HepG2 (cell line): ENCODE results near the gene AREL1. TPM values are rescaled to one million over a fixed set of nuclear protein-coding genes. Genes with fewer than 3 reads are reported as not detected.

Experiments
- ATAC-seq: fragments of 200-7000 bp; cut with Tn5 transposase; 3 replicates; pipeline ENCODE4 v1.9.1; 2020; ENCODE audit warnings: mild to moderate bottlenecking, moderate library complexity
- BruUV-seq: library from RNA; stranded (reverse); fragments of 400-500 nt; replicated peaks from 2 replicates; lab custom pipeline; 2021; lab: Mats Ljungman, UMichigan
- CTCF ChIA-PET: fragments of 300-600 bp; formaldehyde crosslinking; extraction: SDS; loops from one replicate; lab custom pipeline; 2021; ENCODE audit warnings: low total read pairs, inconsistent platforms, low intra/inter-chr PET ratio; lab: Yijun Ruan, JAX
- POLR2A ChIA-PET: fragments of 350-600 bp; sonication (Branson Sonifier 250); formaldehyde crosslinking; loops from one replicate; lab custom pipeline; 2020; ENCODE audit warnings: antibody characterized with exemption, inconsistent platforms; lab: Yijun Ruan, JAX
- DNase-seq: peaks from one replicate; pipeline ENCODE4 v3.0.0-alpha.2; 2015; ENCODE audit warnings: low spot score
- FAIRE-seq: peaks from 3 replicates; lab custom pipeline; 2011; peaks lifted over from hg19 to GRCh38; lab: Jason Lieb, UNC
- H2AFZ ChIP-seq: one replicate; pipeline ENCODE4 v1.6.1; 2011; ENCODE audit warnings: low read length, inconsistent platforms
- H3K27ac ChIP-seq: fragments of 300-600 bp; 3 replicates; pipeline ENCODE4 v1.8.0; 2011; ENCODE audit warnings: mixed run types, mild to moderate bottlenecking, mixed read lengths, low read length, inconsistent platforms; ENCODE audit not compliant: insufficient read depth; ENCODE audit errors: extremely low read length
- H3K27me3 ChIP-seq, 2 experiments: fragments of 200-600 bp in 1 of 2; 2 replicates in 1 of 2; 3 replicates in 1 of 2; pipeline versions ENCODE4 v1.6.0 to v1.8.0; 2011; ENCODE audit warnings: low read length in 2 of 2, mild to moderate bottlenecking in 2 of 2, moderate library complexity in 2 of 2, inconsistent platforms in 1 of 2; ENCODE audit not compliant: insufficient read depth in 2 of 2, control insufficient read depth in 1 of 2
- H3K36me3 ChIP-seq, 2 experiments: fragments of 200-600 bp in 1 of 2; replicated peaks in 1 of 2; 2 replicates in 1 of 2; 3 replicates in 1 of 2; pipeline versions ENCODE4 v1.5.1 to v1.8.0; 2011; ENCODE audit warnings: low read length in 2 of 2, inconsistent platforms in 1 of 2; ENCODE audit not compliant: insufficient read depth in 2 of 2, control insufficient read depth in 1 of 2
- H3K4me1 ChIP-seq: 2 replicates; pipeline ENCODE4 v1.5.1; 2012; ENCODE audit warnings: low read length, inconsistent platforms; ENCODE audit not compliant: insufficient read depth
- H3K4me2 ChIP-seq: 2 replicates; pipeline ENCODE4 v1.6.0; 2011; ENCODE audit warnings: low read depth, low read length, inconsistent platforms
- H3K4me3 ChIP-seq, 3 experiments: fragments of 200-600 bp in 1 of 3; sonication (generic), shearing (Covaris generic) in 1 of 3; replicated peaks in 1 of 3; 2 replicates each; pipeline ENCODE4 v1.5.1; 2011 to 2016; ENCODE audit warnings: low read length in 3 of 3, inconsistent platforms in 2 of 3, low read depth in 2 of 3, mild to moderate bottlenecking in 2 of 3, control low read depth in 1 of 3, mixed read lengths in 1 of 3; ENCODE audit not compliant: insufficient read depth in 1 of 3
- H3K79me2 ChIP-seq: one replicate; pipeline ENCODE4 v1.6.1; 2011; ENCODE audit warnings: low read length, inconsistent platforms; ENCODE audit not compliant: insufficient read depth
- H3K9ac ChIP-seq: 2 replicates; pipeline ENCODE4 v1.6.0; 2011; ENCODE audit warnings: mild to moderate bottlenecking, low read depth, low read length, inconsistent platforms; ENCODE audit not compliant: insufficient read depth
- H3K9me3 ChIP-seq: 2 replicates; pipeline ENCODE4 v1.5.1; 2012; ENCODE audit warnings: mild to moderate bottlenecking, low read length
- H4K20me1 ChIP-seq: 2 replicates; pipeline ENCODE4 v1.6.0; 2011; ENCODE audit warnings: inconsistent platforms, mild to moderate bottlenecking, low read length, moderate library complexity; ENCODE audit not compliant: insufficient read depth
- JARID2 ChIP-seq: sonication (generic); formaldehyde crosslinking; IDR thresholded peaks from 2 replicates; pipeline ENCODE4 v1.8.1; 2023; ENCODE audit warnings: missing genetic modification reagents, inconsistent platforms; ENCODE audit not compliant: insufficient replicate concordance
- PHF5A ChIP-seq: IDR thresholded peaks from one replicate; pipeline ENCODE4 v1.6.1; 2018; ENCODE audit warnings: low read depth, missing genetic modification reagents; ENCODE audit not compliant: unreplicated experiment
- SP140L ChIP-seq: sonication (generic); formaldehyde crosslinking; IDR thresholded peaks from 2 replicates; pipeline ENCODE4 v1.4.0; 2020; ENCODE audit warnings: missing genetic modification reagents, borderline replicate concordance
- SYNCRIP ChIP-seq: fragments of 200-400 bp; formaldehyde crosslinking; IDR thresholded peaks from 2 replicates; pipeline ENCODE4 v1.6.1; 2018; ENCODE audit warnings: mild to moderate bottlenecking, low read depth, low read length; ENCODE audit not compliant: insufficient read depth
- TEAD2 ChIP-seq: sonication (generic); formaldehyde crosslinking; IDR thresholded peaks from 2 replicates; pipeline ENCODE4 v1.9.0; 2021; ENCODE audit warnings: missing genetic modification reagents
- ZBTB3 ChIP-seq: sonication (generic); formaldehyde crosslinking; IDR thresholded peaks from 2 replicates; pipeline ENCODE4 v1.4.0; 2020; ENCODE audit warnings: low read depth, mild to moderate bottlenecking, moderate library complexity, missing genetic modification reagents, borderline replicate concordance
- ZNF34 ChIP-seq: sonication (generic); formaldehyde crosslinking; IDR thresholded peaks from 2 replicates; pipeline ENCODE4 v1.4.0; 2020; ENCODE audit warnings: mild to moderate bottlenecking, missing genetic modification reagents, borderline replicate concordance
- ZNF891 ChIP-seq: sonication (generic); formaldehyde crosslinking; IDR thresholded peaks from 2 replicates; pipeline ENCODE4 v1.5.0; 2020; ENCODE audit warnings: mild to moderate bottlenecking, missing genetic modification reagents
- WGBS: methylation state at CpG from one replicate; pipeline ENCODE4 v1.1.6; 2017; ENCODE audit warnings: low lambda C conversion rate; 5-methylcytosine and 5-hydroxymethylcytosine counted together
- in situ Hi-C: cut with HindIII; loops from 2 replicates; pipeline ENCODE4 v1.10.0; 2017; ENCODE audit warnings: low pct_unique_long_range_greater_than_20kb; ENCODE audit not compliant: extremely low pct_ligation_motif_present
- intact Hi-C: fragments of 100-400 bp; cut with micrococcal nuclease; formaldehyde crosslinking; loops from one replicate; pipeline ENCODE4 v1.10.0; 2022; ENCODE audit not compliant: unreplicated experiment
- polyA plus RNA-seq, 8 experiments: library from polyadenylated mRNA; depleted of rRNA in 3 of 8; stranded (reverse) in 7 of 8; unstranded in 1 of 8; fragments of >200 nt; fragmentation: Illumina TruSeq in 4 of 8; extraction: Trizol in 4 of 8; gene quantifications; 2 replicates each; pipeline versions ENCODE4 v1.2.1 to v1.2.3, GENCODE V29; 2011 to 2016; ENCODE audit warnings: low read depth in 4 of 8, missing spikeins in 1 of 8, mixed read lengths in 1 of 8; ENCODE audit not compliant: insufficient read depth in 1 of 8
- total RNA-seq, 5 experiments: library from RNA; depleted of rRNA; stranded (reverse); fragments of >200 nt; fragmentation: Illumina TruSeq; extraction: Trizol; gene quantifications; 2 replicates each; pipeline ENCODE4 v1.2.3, GENCODE V29; 2016; ENCODE audit warnings: low read depth in 1 of 5
- TF ChIP-seq, protein P1 (sequence below): sonication (generic); formaldehyde crosslinking; IDR thresholded peaks from 2 replicates; pipeline ENCODE4 v1.5.0; 2020; ENCODE audit warnings: missing genetic modification reagents, mild to moderate bottlenecking, borderline replicate concordance
- TF ChIP-seq, protein P2 (sequence below): sonication (generic); formaldehyde crosslinking; IDR thresholded peaks from 2 replicates; pipeline ENCODE4 v1.4.0; 2020; ENCODE audit warnings: missing genetic modification reagents, borderline replicate concordance
- TF ChIP-seq, protein P3 (sequence below): sonication (generic); formaldehyde crosslinking; IDR thresholded peaks from 2 replicates; pipeline ENCODE4 v1.4.0; 2020; ENCODE audit warnings: mild to moderate bottlenecking, missing genetic modification reagents, borderline replicate concordance
- TF ChIP-seq, protein P4 (sequence below): sonication (generic); formaldehyde crosslinking; IDR thresholded peaks from 2 replicates; pipeline ENCODE4 v1.8.0; 2022; ENCODE audit warnings: missing genetic modification reagents, mild to moderate bottlenecking, inconsistent platforms, borderline replicate concordance

AREL1 gene
- total and polyA plus RNA-seq, 2 of the 13 experiments (the other 11 are each of a cell fraction or from before 2014, with no cell fraction given): 21.3 to 25.4 TPM

DNA sequence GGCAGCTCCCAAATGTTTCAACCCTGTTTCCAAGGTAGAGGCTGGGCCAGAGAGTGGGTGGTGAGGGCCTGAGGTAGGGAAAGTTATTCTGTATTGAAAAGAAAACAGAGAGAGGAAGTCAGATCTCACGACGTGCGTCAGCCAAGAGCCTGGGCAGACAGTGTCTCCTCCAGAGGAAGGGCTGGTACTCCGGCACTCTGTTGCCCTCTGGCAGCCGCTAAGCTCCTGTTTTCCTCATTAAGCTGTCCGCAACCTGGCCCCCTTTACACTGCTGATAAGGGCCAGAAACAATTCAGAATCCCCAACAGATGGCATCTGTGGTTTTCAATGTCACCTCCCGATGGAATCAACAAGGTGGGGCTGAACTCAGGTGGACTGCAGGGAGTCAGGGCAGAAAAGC is 74.8 kb downstream of the AREL1 start:
- no peaks in the 10 kb centered on the region for H3K79me2 ChIP-seq
- H2AFZ ChIP-seq: no peak overlapping the region
- POLR2A ChIA-PET: interaction anchor here (2.0 kb wide), 1 partner anchor 19 kb away, joined by 5 read pairs; no protein-coding TSS in a partner anchor
- ATAC-seq: no peak
- H4K20me1 ChIP-seq: no peaks in the 10 kb centered on the region
- FAIRE-seq: no peak
- intact Hi-C loops (no loop called here), in situ Hi-C loops (no loop called here)
- peaks cover 32% of the 10 kb centered on the region for H3K4me1 ChIP-seq
- no peaks in the 10 kb centered on the region for H3K9me3 ChIP-seq
- H3K4me2 ChIP-seq: no peak overlapping the region
- H3K4me3 ChIP-seq: no peak overlapping the region
- H3K36me3 ChIP-seq: no peaks in the 10 kb centered on the region
- H3K27ac ChIP-seq: no peak overlapping the region
- DNase-seq: no peak
- 27% methylated on average over 5 of the region's 7 CpGs for WGBS
- no peak overlapping the region for H3K9ac ChIP-seq
- CTCF ChIA-PET: no interaction called here
- no TSS peak for BruUV-seq
- H3K27me3 ChIP-seq: no peaks in the 10 kb centered on the region; a peak in 1 of 5 replicates
- TF ChIP-seq, protein P1, sequence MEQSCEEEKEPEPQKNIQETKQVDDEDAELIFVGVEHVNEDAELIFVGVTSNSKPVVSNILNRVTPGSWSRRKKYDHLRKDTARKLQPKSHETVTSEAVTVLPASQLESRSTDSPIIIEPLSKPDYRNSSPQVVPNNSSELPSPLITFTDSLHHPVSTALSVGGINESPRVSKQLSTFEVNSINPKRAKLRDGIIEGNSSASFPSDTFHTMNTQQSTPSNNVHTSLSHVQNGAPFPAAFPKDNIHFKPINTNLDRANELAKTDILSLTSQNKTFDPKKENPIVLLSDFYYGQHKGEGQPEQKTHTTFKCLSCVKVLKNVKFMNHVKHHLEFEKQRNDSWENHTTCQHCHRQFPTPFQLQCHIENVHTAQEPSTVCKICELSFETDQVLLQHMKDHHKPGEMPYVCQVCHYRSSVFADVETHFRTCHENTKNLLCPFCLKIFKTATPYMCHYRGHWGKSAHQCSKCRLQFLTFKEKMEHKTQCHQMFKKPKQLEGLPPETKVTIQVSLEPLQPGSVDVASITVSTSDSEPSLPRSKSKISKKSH (CRISPR knock-in tag): no peak
- TF ChIP-seq, protein P2, sequence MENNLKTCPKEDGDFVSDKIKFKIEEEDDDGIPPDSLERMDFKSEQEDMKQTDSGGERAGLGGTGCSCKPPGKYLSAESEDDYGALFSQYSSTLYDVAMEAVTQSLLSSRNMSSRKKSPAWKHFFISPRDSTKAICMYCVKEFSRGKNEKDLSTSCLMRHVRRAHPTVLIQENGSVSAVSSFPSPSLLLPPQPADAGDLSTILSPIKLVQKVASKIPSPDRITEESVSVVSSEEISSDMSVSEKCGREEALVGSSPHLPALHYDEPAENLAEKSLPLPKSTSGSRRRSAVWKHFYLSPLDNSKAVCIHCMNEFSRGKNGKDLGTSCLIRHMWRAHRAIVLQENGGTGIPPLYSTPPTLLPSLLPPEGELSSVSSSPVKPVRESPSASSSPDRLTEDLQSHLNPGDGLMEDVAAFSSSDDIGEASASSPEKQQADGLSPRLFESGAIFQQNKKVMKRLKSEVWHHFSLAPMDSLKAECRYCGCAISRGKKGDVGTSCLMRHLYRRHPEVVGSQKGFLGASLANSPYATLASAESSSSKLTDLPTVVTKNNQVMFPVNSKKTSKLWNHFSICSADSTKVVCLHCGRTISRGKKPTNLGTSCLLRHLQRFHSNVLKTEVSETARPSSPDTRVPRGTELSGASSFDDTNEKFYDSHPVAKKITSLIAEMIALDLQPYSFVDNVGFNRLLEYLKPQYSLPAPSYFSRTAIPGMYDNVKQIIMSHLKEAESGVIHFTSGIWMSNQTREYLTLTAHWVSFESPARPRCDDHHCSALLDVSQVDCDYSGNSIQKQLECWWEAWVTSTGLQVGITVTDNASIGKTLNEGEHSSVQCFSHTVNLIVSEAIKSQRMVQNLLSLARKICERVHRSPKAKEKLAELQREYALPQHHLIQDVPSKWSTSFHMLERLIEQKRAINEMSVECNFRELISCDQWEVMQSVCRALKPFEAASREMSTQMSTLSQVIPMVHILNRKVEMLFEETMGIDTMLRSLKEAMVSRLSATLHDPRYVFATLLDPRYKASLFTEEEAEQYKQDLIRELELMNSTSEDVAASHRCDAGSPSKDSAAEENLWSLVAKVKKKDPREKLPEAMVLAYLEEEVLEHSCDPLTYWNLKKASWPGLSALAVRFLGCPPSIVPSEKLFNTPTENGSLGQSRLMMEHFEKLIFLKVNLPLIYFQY: no peak
- TF ChIP-seq, protein P3, sequence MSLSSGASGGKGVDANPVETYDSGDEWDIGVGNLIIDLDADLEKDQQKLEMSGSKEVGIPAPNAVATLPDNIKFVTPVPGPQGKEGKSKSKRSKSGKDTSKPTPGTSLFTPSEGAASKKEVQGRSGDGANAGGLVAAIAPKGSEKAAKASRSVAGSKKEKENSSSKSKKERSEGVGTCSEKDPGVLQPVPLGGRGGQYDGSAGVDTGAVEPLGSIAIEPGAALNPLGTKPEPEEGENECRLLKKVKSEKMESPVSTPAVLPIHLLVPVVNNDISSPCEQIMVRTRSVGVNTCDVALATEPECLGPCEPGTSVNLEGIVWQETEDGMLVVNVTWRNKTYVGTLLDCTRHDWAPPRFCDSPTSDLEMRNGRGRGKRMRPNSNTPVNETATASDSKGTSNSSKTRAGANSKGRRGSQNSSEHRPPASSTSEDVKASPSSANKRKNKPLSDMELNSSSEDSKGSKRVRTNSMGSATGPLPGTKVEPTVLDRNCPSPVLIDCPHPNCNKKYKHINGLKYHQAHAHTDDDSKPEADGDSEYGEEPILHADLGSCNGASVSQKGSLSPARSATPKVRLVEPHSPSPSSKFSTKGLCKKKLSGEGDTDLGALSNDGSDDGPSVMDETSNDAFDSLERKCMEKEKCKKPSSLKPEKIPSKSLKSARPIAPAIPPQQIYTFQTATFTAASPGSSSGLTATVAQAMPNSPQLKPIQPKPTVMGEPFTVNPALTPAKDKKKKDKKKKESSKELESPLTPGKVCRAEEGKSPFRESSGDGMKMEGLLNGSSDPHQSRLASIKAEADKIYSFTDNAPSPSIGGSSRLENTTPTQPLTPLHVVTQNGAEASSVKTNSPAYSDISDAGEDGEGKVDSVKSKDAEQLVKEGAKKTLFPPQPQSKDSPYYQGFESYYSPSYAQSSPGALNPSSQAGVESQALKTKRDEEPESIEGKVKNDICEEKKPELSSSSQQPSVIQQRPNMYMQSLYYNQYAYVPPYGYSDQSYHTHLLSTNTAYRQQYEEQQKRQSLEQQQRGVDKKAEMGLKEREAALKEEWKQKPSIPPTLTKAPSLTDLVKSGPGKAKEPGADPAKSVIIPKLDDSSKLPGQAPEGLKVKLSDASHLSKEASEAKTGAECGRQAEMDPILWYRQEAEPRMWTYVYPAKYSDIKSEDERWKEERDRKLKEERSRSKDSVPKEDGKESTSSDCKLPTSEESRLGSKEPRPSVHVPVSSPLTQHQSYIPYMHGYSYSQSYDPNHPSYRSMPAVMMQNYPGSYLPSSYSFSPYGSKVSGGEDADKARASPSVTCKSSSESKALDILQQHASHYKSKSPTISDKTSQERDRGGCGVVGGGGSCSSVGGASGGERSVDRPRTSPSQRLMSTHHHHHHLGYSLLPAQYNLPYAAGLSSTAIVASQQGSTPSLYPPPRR (CRISPR knock-in tag): no peak
- TF ChIP-seq ZNF891 (CRISPR knock-in tag) (no peak), SYNCRIP (no peak), TEAD2 (no peak), JARID2 (no peak), SP140L (CRISPR knock-in tag) (no peak), ZNF34 (CRISPR knock-in tag) (no peak), ZBTB3 (CRISPR knock-in tag) (no peak), PHF5A (no peak)
- TF ChIP-seq, protein P4, sequence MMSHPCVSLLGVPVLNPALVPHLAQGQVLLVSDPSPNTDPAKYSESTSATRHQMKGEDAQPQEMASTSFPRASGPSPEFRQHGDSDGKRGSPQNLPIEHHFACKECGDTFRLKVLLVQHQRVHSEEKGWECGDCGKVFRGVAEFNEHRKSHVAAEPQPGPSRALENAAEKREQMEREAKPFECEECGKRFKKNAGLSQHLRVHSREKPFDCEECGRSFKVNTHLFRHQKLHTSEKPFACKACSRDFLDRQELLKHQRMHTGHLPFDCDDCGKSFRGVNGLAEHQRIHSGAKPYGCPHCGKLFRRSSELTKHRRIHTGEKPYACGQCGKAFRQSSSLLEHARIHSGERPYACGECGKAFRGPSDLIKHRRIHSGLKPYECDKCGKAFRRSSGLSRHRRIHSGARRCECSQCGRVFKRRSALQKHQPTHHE (CRISPR knock-in tag): no peak
